Endothelial cell of umbilical vein (primary cell): ENCODE measurements around the gene SLC4A5. TPM values are rescaled to one million over a fixed set of nuclear protein-coding genes. Genes with fewer than 3 reads are reported as not detected.

Experiments
- BruUV-seq: library from RNA; stranded (reverse); fragments of 400-500 nt; replicated peaks from 2 replicates; lab custom pipeline; 2021; lab: Mats Ljungman, UMichigan
- CTCF ChIA-PET: fragments of 300-600, 350-600 bp; sonication (Branson Sonifier 250); formaldehyde crosslinking; loops from one replicate; lab custom pipeline; 2021; ENCODE audit warnings: antibody characterized with exemption, inconsistent platforms; lab: Charles Lee
- POLR2A ChIA-PET: fragments of 300-600, 350-600 bp; sonication (Branson Sonifier 250); formaldehyde crosslinking; loops from one replicate; lab custom pipeline; 2021; ENCODE audit warnings: antibody characterized with exemption, inconsistent platforms; lab: Charles Lee
- DNase-seq: peaks from one replicate; pipeline ENCODE4 v3.0.0-alpha.2; 2011; ENCODE audit warnings: low read depth, low spot score
- FAIRE-seq: peaks from 2 replicates; lab custom pipeline; 2011; peaks lifted over from hg19 to GRCh38; lab: Jason Lieb, UNC
- H2AFZ ChIP-seq: 2 replicates; pipeline ENCODE4 v1.6.0; 2012; ENCODE audit warnings: low read depth, low read length, control low read depth, inconsistent platforms
- H3K27ac ChIP-seq: 2 replicates; pipeline ENCODE4 v1.5.1; 2011; ENCODE audit warnings: low read depth, mild to moderate bottlenecking, control low read depth, low read length, moderate library complexity; ENCODE audit not compliant: insufficient read depth
- H3K27me3 ChIP-seq, 2 experiments: 2 replicates each; pipeline versions ENCODE4 v1.6.0 to v1.6.1; 2011; ENCODE audit warnings: low read length in 2 of 2, mixed read lengths in 1 of 2; ENCODE audit not compliant: control insufficient read depth in 2 of 2, insufficient read depth in 2 of 2
- H3K36me3 ChIP-seq, 2 experiments: 2 replicates in 1 of 2; 3 replicates in 1 of 2; pipeline ENCODE4 v1.5.1; 2011; ENCODE audit warnings: low read length in 2 of 2, mild to moderate bottlenecking in 1 of 2, moderate library complexity in 1 of 2; ENCODE audit not compliant: control insufficient read depth in 2 of 2, insufficient read depth in 2 of 2; ENCODE audit errors: extremely low read depth in 1 of 2
- H3K4me1 ChIP-seq: 3 replicates; pipeline ENCODE4 v1.5.1; 2011; ENCODE audit warnings: mild to moderate bottlenecking, low read length; ENCODE audit not compliant: control insufficient read depth, insufficient read depth; ENCODE audit errors: extremely low read depth
- H3K4me2 ChIP-seq: 2 replicates; pipeline ENCODE4 v1.6.1; 2011; ENCODE audit warnings: low read length, control low read depth, mixed read lengths; ENCODE audit not compliant: insufficient read depth
- H3K4me3 ChIP-seq, 3 experiments: fragments of 200-600 bp in 1 of 3; sonication (generic), shearing (Covaris generic) in 1 of 3; replicated peaks in 1 of 3; 2 replicates each; pipeline ENCODE4 v1.5.1; 2011 to 2016; ENCODE audit warnings: control low read depth in 3 of 3, low read length in 3 of 3, mild to moderate bottlenecking in 2 of 3, inconsistent platforms in 1 of 3, low read depth in 1 of 3, moderate library complexity in 1 of 3; ENCODE audit not compliant: insufficient read depth in 1 of 3
- H3K79me2 ChIP-seq: 2 replicates; pipeline ENCODE4 v1.6.0; 2012; ENCODE audit warnings: low read length, inconsistent platforms; ENCODE audit not compliant: control insufficient read depth, insufficient read depth
- H3K9ac ChIP-seq: replicated peaks from 2 replicates; pipeline ENCODE3; 2011; ENCODE audit warnings: low read length, control low read depth; ENCODE audit not compliant: insufficient read depth; ENCODE audit errors: extremely low read depth
- H3K9me1 ChIP-seq: replicated peaks from 3 replicates; pipeline ENCODE4 v1.6.0; 2011; ENCODE audit warnings: mild to moderate bottlenecking, low read length; ENCODE audit not compliant: control insufficient read depth, insufficient read depth; ENCODE audit errors: extremely low read depth
- H3K9me3 ChIP-seq: replicated peaks from 2 replicates; pipeline ENCODE4 v1.5.1; 2012; ENCODE audit warnings: low read length, inconsistent platforms; ENCODE audit not compliant: control insufficient read depth, insufficient read depth
- H4K20me1 ChIP-seq: replicated peaks from 2 replicates; pipeline ENCODE3; 2011; ENCODE audit warnings: mild to moderate bottlenecking, low read length; ENCODE audit not compliant: control insufficient read depth, insufficient read depth; ENCODE audit errors: extremely low read depth
- EZH2 ChIP-seq: IDR thresholded peaks from 2 replicates; pipeline ENCODE4 v1.6.1; 2012; ENCODE audit warnings: borderline replicate concordance, low read depth, mild to moderate bottlenecking, moderate library complexity, low read length, inconsistent platforms; ENCODE audit not compliant: severe bottlenecking
- FOS ChIP-seq: IDR thresholded peaks from 2 replicates; pipeline ENCODE4 v1.6.1; 2011; ENCODE audit warnings: mild to moderate bottlenecking, low read length, moderate library complexity, borderline replicate concordance; ENCODE audit not compliant: insufficient read depth
- GATA2 ChIP-seq: IDR thresholded peaks from 2 replicates; pipeline ENCODE4 v1.7.0; 2011; ENCODE audit warnings: low read depth, mild to moderate bottlenecking, moderate library complexity, mixed read lengths, low read length; ENCODE audit not compliant: insufficient read length, insufficient read depth
- JUN ChIP-seq: IDR thresholded peaks from 2 replicates; pipeline ENCODE4 v1.6.1; 2011; ENCODE audit warnings: borderline replicate concordance, low read depth; ENCODE audit not compliant: insufficient read length, insufficient read depth
- MYC ChIP-seq: IDR thresholded peaks from one replicate; pipeline ENCODE4 v1.6.1; 2011; ENCODE audit warnings: mild to moderate bottlenecking, low read depth, low read length
- POLR2A ChIP-seq: IDR thresholded peaks from 2 replicates; pipeline ENCODE4 v1.6.1; 2012; ENCODE audit warnings: low read depth, mild to moderate bottlenecking, control low read depth, low read length
- POLR2AphosphoS5 ChIP-seq: IDR thresholded peaks from 2 replicates; pipeline ENCODE4 v1.6.1; 2012; ENCODE audit warnings: low read depth, mild to moderate bottlenecking, control low read depth, low read length, moderate library complexity; ENCODE audit not compliant: insufficient read depth
- dilution Hi-C: fragments of 300-500 bp; cut with MboI; formaldehyde crosslinking; loops from one replicate; pipeline ENCODE4 v1.15.0; 2019; ENCODE audit warnings: low sequenced_read_pairs; ENCODE audit not compliant: extremely low pct_ligation_motif_present
- intact Hi-C: fragments of 100-400 bp; cut with micrococcal nuclease; formaldehyde crosslinking; loops from one replicate; pipeline ENCODE4 v1.10.0; 2022
- polyA plus RNA-seq, 4 experiments: library from polyadenylated mRNA; depleted of rRNA in 3 of 4; stranded (reverse) in 3 of 4; unstranded in 1 of 4; fragments of >200 nt; gene quantifications; 2 replicates each; pipeline versions ENCODE4 v1.2.1 to v1.2.3, GENCODE V29; 2011 to 2012; ENCODE audit warnings: missing spikeins in 1 of 4
- total RNA-seq: library from RNA; stranded (reverse); gene quantifications from 2 replicates; pipeline ENCODE4 v1.2.3, GENCODE V29; 2021
- TF ChIP-seq, protein P1 (sequence below), 2 donors: IDR thresholded peaks; 1 replicate in 1 of 2; 2 replicates in 1 of 2; pipeline ENCODE4 v1.5.1; 2011; ENCODE audit warnings: low read length in 2 of 2, mild to moderate bottlenecking in 2 of 2, moderate library complexity in 2 of 2, control low read depth in 1 of 2, inconsistent platforms in 1 of 2, low read depth in 1 of 2; ENCODE audit not compliant: insufficient read depth in 1 of 2; ENCODE audit errors: extremely low read depth in 1 of 2
- TF ChIP-seq, protein P2 (sequence below): IDR thresholded peaks from 2 replicates; pipeline ENCODE4 v1.6.1; 2011; ENCODE audit not compliant: insufficient read depth, insufficient read length

The SLC4A5 gene
- total and polyA plus RNA-seq, 2 donors (not counting 3 experiments of a cell fraction or from before 2014, with no cell fraction given): 0.12 to 0.97 TPM

DNA sequence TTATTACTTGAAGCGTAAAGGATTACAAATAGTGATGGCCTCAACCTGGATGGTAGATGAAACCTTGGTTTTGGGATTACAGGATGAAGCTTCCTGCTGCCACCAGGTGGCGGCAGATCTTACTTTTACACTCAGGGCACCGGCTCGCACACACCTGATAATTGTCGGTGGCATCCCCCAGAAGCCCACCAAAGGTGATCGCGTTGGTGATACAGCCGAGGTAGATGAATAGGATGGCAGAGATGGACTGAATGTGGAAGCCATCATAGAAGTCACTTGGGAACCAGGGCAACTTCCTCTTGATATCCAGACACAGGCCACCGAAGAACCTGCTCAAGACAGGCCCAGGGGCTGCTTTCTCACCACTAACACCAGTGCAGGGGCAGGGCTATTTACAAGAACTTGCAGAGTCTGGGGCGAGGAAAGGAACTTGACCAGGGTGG lies 93.0 kb downstream of the SLC4A5 start:
- Histone ChIP-seq H2AFZ (no peak overlapping the region), H3K9ac (no peak overlapping the region), H3K27me3 (peaks cover 0 to 2% of the 10 kb centered on the region in 2 experiments), H3K4me1 (no peaks in the 10 kb centered on the region), H3K9me1 (no peaks in the 10 kb centered on the region), H3K9me3 (no peaks in the 10 kb centered on the region), H3K27ac (no peak overlapping the region), H3K4me2 (no peak overlapping the region), H4K20me1 (no peaks in the 10 kb centered on the region), H3K79me2 (no peaks in the 10 kb centered on the region), H3K36me3 (no peaks in the 10 kb centered on the region), H3K4me3 (no peak overlapping the region)
- intact Hi-C loops: loop anchor here (1.0 to 10.0 kb wide), 5 partner anchors 85 to 425 kb away; partner anchors contain the start of gene STAMBP
- DNase-seq (peak; percentile 37), FAIRE-seq (peak; percentile 70)
- POLR2A ChIA-PET: no interaction called here
- CTCF ChIA-PET: interaction anchor here (0.6 to 5.0 kb wide), 41 partner anchors 9 to 570 kb away, joined by 3 to 81 read pairs (median 4); partner anchors contain the start of genes CCDC142, MOB1A, SLC4A5 and STAMBP
- BruUV-seq: no TSS peak
- dilution Hi-C loops: no loop called here
- TF ChIP-seq JUN: no peak
- TF ChIP-seq, protein P1, sequence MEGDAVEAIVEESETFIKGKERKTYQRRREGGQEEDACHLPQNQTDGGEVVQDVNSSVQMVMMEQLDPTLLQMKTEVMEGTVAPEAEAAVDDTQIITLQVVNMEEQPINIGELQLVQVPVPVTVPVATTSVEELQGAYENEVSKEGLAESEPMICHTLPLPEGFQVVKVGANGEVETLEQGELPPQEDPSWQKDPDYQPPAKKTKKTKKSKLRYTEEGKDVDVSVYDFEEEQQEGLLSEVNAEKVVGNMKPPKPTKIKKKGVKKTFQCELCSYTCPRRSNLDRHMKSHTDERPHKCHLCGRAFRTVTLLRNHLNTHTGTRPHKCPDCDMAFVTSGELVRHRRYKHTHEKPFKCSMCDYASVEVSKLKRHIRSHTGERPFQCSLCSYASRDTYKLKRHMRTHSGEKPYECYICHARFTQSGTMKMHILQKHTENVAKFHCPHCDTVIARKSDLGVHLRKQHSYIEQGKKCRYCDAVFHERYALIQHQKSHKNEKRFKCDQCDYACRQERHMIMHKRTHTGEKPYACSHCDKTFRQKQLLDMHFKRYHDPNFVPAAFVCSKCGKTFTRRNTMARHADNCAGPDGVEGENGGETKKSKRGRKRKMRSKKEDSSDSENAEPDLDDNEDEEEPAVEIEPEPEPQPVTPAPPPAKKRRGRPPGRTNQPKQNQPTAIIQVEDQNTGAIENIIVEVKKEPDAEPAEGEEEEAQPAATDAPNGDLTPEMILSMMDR (IDR thresholded peaks at IDR 0.05; ENCODE audit: extremely low read depth in 1 of 2, insufficient read depth in 1 of 2, low read depth in 1 of 2, low read length in 2 of 2): peak; percentile 61 to 77

DNA sequence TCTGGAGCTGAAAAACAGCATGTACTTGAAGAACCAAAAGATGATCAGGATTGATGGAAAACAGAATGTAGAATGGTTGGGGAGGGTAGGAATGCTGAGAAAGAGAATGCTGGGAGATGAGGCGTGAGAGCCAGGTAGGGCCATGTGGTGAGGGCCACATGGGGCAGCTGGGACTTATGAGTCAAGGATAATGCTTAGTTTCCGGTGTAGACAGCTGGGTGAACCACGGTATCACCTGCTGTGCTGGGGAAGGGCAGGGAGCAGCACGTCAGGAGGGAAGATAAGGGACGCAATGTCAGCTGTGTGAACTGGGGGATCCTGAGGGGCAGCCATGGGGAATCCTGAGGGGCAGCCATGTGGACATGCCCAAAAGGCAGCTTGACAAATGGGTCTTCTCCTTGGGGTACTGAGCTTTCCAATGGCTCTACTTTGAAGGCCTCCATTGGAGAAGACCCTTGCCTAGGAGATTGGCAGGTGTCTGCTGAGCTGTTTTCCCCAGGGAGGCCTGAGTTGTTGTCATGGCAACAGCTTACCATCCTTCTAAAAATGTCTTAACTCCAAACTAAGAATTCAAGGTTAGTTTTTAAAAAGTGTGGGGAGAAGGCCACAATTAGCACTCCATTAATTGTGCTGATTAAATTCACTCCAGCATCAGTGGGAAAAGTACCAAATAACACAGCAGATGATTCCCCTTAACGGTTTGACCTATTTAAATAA lies 93.7 kb downstream of the SLC4A5 start:
- H3K4me3 ChIP-seq: no peak overlapping the region
- no peak for FAIRE-seq
- H3K27ac ChIP-seq: no peak overlapping the region
- no peak overlapping the region for H3K4me2 ChIP-seq
- intact Hi-C loops: loop anchor here (1.0 to 10.0 kb wide), 5 partner anchors 86 to 425 kb away; partner anchors contain the start of gene STAMBP
- no peak overlapping the region for H3K9ac ChIP-seq
- no peaks in the 10 kb centered on the region for H3K4me1 ChIP-seq
- no peaks in the 10 kb centered on the region for H3K79me2 ChIP-seq
- TF ChIP-seq POLR2A (no peak), GATA2 (no peak), EZH2 (no peak), FOS (no peak), MYC (no peak), POLR2AphosphoS5 (no peak), JUN (no peak)
- TF ChIP-seq, protein P2, sequence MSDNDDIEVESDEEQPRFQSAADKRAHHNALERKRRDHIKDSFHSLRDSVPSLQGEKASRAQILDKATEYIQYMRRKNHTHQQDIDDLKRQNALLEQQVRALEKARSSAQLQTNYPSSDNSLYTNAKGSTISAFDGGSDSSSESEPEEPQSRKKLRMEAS: no peak
- TF ChIP-seq, protein P1 (IDR thresholded peaks at IDR 0.05; ENCODE audit: extremely low read depth in 1 of 2, insufficient read depth in 1 of 2, low read depth in 1 of 2, low read length in 2 of 2): no peak
- no peaks in the 10 kb centered on the region for H3K9me1 ChIP-seq
- DNase-seq: no peak
- H3K9me3 ChIP-seq: no peaks in the 10 kb centered on the region
- no peaks in the 10 kb centered on the region for H4K20me1 ChIP-seq
- peaks cover 0 to 2% of the 10 kb centered on the region in 2 experiments for H3K27me3 ChIP-seq
- ChIA-PET POLR2A (no interaction called here), CTCF (interaction anchor here (0.5 to 5.0 kb wide), 42 partner anchors 10 to 569 kb away, joined by 3 to 81 read pairs (median 4); partner anchors contain the start of genes CCDC142, MOB1A, SLC4A5 and STAMBP)
- dilution Hi-C loops: no loop called here
- H3K36me3 ChIP-seq: no peaks in the 10 kb centered on the region
- H2AFZ ChIP-seq: no peak overlapping the region
- BruUV-seq: no TSS peak
